ENCODE data around the gene EIF4A3. TPM values are rescaled to one million over a fixed set of nuclear protein-coding genes. Genes with fewer than 3 reads are reported as not detected.

Gene EIF4A3
- total and polyA plus RNA-seq, 4 donors, result 29.0 to 35.1 (median 33.4) TPM

GRCh38 chr17:80084773-80085172 lies 62.2 kb downstream of the EIF4A3 start:
- Histone ChIP-seq H3K9me3 (ENCODE audit: control insufficient read depth in 4 of 4, low read length in 3 of 4) (no peaks in the 10 kb centered on the region), H3K9ac (ENCODE audit: low read depth in 1 of 2, low read length in 2 of 2) (no peak overlapping the region), H3K4me3 (ENCODE audit: low read depth in 1 of 3, low read length in 3 of 3) (no peak overlapping the region), H3K4me1 (ENCODE audit: control insufficient read depth in 4 of 4, insufficient read depth in 4 of 4, low read length in 3 of 4) (peaks cover 0 to 3% (median 0%) of the 10 kb centered on the region in 4 donors), H3K27me3 (ENCODE audit: control insufficient read depth in 4 of 4, insufficient read depth in 4 of 4, low read length in 3 of 4) (no peaks in the 10 kb centered on the region), H3K36me3 (ENCODE audit: control insufficient read depth in 4 of 4, insufficient read depth in 3 of 4, low read depth in 1 of 4, low read length in 3 of 4) (no peaks in the 10 kb centered on the region), H3K27ac (ENCODE audit: low read depth in 1 of 2, low read length in 2 of 2) (no peak overlapping the region)
- no peak for DNase-seq (ENCODE audit: low spot score)
- 92% methylated on average over 15 of the region's 15 CpGs for WGBS
- TF ChIP-seq HNF4G (IDR thresholded peaks at IDR 0.05), result no peak
- no peak for TF ChIP-seq SP1 (IDR thresholded peaks at IDR 0.05)

Small RNA genes within 50 kb of the gene (small RNA-seq; reads per million reads assigned to genes)
- gene AC087741.2 (not detected), gene MIR1268B (not detected)

Other genes starting within 250 kb of the EIF4A3 start
- 10 to 100 TPM in 1 of 2 donors, 1 to 10 TPM in 1; 4.7 to 29.5 TPM for gene TBC1D16, start 111.3 kb downstream of the EIF4A3 start, total RNA-seq
- 1 to 10 TPM; 3.4 to 4.7 TPM for gene TBC1D16, start 111.3 kb downstream of the EIF4A3 start, polyA plus RNA-seq
- 1 to 10 TPM in 1 of 2 donors, under 1 TPM in 1; 0.93 to 3.0 TPM for gene CCDC40, start 110.5 kb downstream of the EIF4A3 start, total RNA-seq
- gene CCDC40, start 110.5 kb downstream of the EIF4A3 start, polyA plus RNA-seq, result 1 to 10 TPM in 1 of 2 donors, under 1 TPM in 1; 0.60 to 1.9 TPM
- 10 to 100 TPM; 21.3 to 31.0 TPM for gene GAA, start 45.5 kb downstream of the EIF4A3 start, total RNA-seq
- gene GAA, start 45.5 kb downstream of the EIF4A3 start, polyA plus RNA-seq, result 10 to 100 TPM; 43.0 to 58.7 TPM
- gene CARD14, start 22.9 kb upstream of the EIF4A3 start, total RNA-seq, result under 1 TPM; 0.25 to 0.70 TPM
- under 1 TPM; 0.07 to 0.32 TPM for gene CARD14, start 22.9 kb upstream of the EIF4A3 start, polyA plus RNA-seq
- 10 to 100 TPM in 1 of 2 donors, 1 to 10 TPM in 1; 5.8 to 15.2 TPM for gene SGSH, start 73.2 kb upstream of the EIF4A3 start, total RNA-seq
- 10 to 100 TPM; 10.6 to 19.8 TPM for gene SGSH, start 73.2 kb upstream of the EIF4A3 start, polyA plus RNA-seq
- 1 to 10 TPM; 6.9 to 8.2 TPM for gene SLC26A11, start 73.3 kb upstream of the EIF4A3 start, total RNA-seq
- gene SLC26A11, start 73.3 kb upstream of the EIF4A3 start, polyA plus RNA-seq, result 1 to 10 TPM; 3.3 to 4.2 TPM
- gene RNF213, start 113.7 kb upstream of the EIF4A3 start, total RNA-seq, result 100 to 1,000 TPM in 1 of 2 donors, 10 to 100 TPM in 1; 42.0 to 104 TPM
- 10 to 100 TPM; 18.2 to 25.1 TPM for gene RNF213, start 113.7 kb upstream of the EIF4A3 start, polyA plus RNA-seq

Measured in liver (tissue), 10 donors.